Activated CD4-positive, alpha-beta T cell treated with anti-CD3 and anti-CD28 coated beads, Interleukin-2, amount 50 U/mL, for 24 hours (primary cell): ENCODE results near the gene PACSIN2.
"Not testable (repeated sequence)": the region's sequence is repeated elsewhere in the genome, so short reads cannot be mapped to it uniquely, and the experiment has no call there.

Experiments
- DNase-seq, 2 donors: peaks; one replicate each; pipeline ENCODE4 v3.0.0-alpha.2; 2020; ENCODE audit warnings: low read depth in 1 of 2, low spot score in 1 of 2

Gene PACSIN2

GRCh38 chr22:43012390-43012789 lies 2.6 kb downstream of the PACSIN2 start:
- DNase-seq: no peak

GRCh38 chr22:43011079-43011478 lies 3.9 kb downstream of the PACSIN2 start:
- no peak for DNase-seq

GRCh38 chr22:43009444-43009843 lies 5.5 kb downstream of the PACSIN2 start:
- no peak for DNase-seq

- DNase-seq: no peak
Measured at GRCh38 chr22:43008921-43009320, 6.0 kb downstream of the PACSIN2 start.

GRCh38 chr22:43008509-43008908 lies 6.4 kb downstream of the PACSIN2 start:
- DNase-seq: no peak

- DNase-seq: no peak
Measured at GRCh38 chr22:43007519-43008102, 7.3 kb downstream of the PACSIN2 start.

- DNase-seq: no peak
Measured at GRCh38 chr22:43006753-43007152, 8.2 kb downstream of the PACSIN2 start.

GRCh38 chr22:43006016-43006505 lies 8.9 kb downstream of the PACSIN2 start:
- DNase-seq: no peak

GRCh38 chr22:43005106-43005505 lies 9.8 kb downstream of the PACSIN2 start:
- no peak for DNase-seq

GRCh38 chr22:43004362-43005035 lies 10.4 kb downstream of the PACSIN2 start:
- DNase-seq: no peak

GRCh38 chr22:43002202-43002586 lies 12.8 kb downstream of the PACSIN2 start:
- DNase-seq: no peak

GRCh38 chr22:43001271-43002201 lies 13.4 kb downstream of the PACSIN2 start:
- no peak for DNase-seq

- DNase-seq: peak in 1 of 2 donors; percentile 50
Measured at GRCh38 chr22:43000441-43001175, 14.3 kb downstream of the PACSIN2 start.

- DNase-seq: no peak
Measured at GRCh38 chr22:42997582-42998090, 17.3 kb downstream of the PACSIN2 start.

- no peak for DNase-seq
Measured at GRCh38 chr22:42996646-42997365, 18.1 kb downstream of the PACSIN2 start.

GRCh38 chr22:42995654-42996053 lies 19.3 kb downstream of the PACSIN2 start:
- DNase-seq: not testable (repeated sequence)

GRCh38 chr22:42994917-42995562 lies 19.9 kb downstream of the PACSIN2 start:
- DNase-seq: no peak

GRCh38 chr22:42994276-42994916 lies 20.6 kb downstream of the PACSIN2 start:
- DNase-seq: no peak

GRCh38 chr22:42993651-42994275 lies 21.2 kb downstream of the PACSIN2 start:
- DNase-seq: no peak
